Prostate gland (tissue), 2 donors: ENCODE measurements around the gene DSCAM.

ENCODE experiments used
- CTCF ChIP-seq, 4 experiments: fragments of 200-600 bp in 2 of 4; fragments of 450-650 bp in 2 of 4; sonication (generic) in 2 of 4; IDR thresholded peaks; 1 replicate in 3 of 4; 2 replicates in 1 of 4; pipeline ENCODE4 v1.5.1; 2016 to 2019; ENCODE audit warnings: antibody characterized with exemption in 4 of 4, mild to moderate bottlenecking in 2 of 4, moderate library complexity in 2 of 4
- POLR2AphosphoS5 ChIP-seq: sonication (generic); formaldehyde crosslinking; IDR thresholded peaks from one replicate; pipeline ENCODE4 v1.6.1; 2017; ENCODE audit warnings: antibody characterized with exemption

- TF ChIP-seq POLR2AphosphoS5, result no peak
- no peak for TF ChIP-seq CTCF (IDR thresholded peaks at IDR 0.05)
These were observed 568.6 kb downstream of the DSCAM start for GRCh38 chr21:40278345-40278744.
